ENCODE data around the gene ST8SIA3. TPM values are rescaled to one million over a fixed set of nuclear protein-coding genes. Genes with fewer than 3 reads are reported as not detected.
A peak's percentile ranks its signal among the peaks of the same experiment; 100 is the strongest.

ST8SIA3 gene, protein sequence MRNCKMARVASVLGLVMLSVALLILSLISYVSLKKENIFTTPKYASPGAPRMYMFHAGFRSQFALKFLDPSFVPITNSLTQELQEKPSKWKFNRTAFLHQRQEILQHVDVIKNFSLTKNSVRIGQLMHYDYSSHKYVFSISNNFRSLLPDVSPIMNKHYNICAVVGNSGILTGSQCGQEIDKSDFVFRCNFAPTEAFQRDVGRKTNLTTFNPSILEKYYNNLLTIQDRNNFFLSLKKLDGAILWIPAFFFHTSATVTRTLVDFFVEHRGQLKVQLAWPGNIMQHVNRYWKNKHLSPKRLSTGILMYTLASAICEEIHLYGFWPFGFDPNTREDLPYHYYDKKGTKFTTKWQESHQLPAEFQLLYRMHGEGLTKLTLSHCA
- total RNA-seq: not detected

DNA sequence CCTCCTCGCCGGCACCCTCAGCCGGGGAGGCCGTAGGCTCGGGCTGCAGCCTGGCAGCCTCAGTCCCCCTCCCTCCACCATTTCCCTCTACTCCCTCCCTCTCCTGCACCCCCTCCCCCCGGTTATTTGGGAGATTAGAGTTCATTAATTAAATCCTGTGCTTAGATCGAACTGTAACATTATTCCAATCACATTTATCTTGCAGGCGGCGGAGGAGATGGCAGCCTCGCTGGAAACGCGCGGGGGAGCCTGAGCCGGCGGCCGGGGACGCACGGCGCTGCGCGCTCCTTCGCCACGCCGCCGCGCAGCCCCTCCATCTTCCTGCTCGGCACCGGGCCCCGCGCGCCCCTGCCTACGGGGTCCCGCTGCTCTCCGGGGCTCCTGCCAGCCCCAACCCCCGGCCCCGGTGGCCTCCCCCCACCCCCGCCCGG lies at the start of gene ST8SIA3:
Gene ST8SIA3 (plus strand): TSS at position 287 of the 431 bp plus-strand sequence. CDS start 290 bp downstream, outside the sequence.
- ATAC-seq (no peak), DNase-seq (ENCODE audit: low spot score) (no peak)

DNA sequence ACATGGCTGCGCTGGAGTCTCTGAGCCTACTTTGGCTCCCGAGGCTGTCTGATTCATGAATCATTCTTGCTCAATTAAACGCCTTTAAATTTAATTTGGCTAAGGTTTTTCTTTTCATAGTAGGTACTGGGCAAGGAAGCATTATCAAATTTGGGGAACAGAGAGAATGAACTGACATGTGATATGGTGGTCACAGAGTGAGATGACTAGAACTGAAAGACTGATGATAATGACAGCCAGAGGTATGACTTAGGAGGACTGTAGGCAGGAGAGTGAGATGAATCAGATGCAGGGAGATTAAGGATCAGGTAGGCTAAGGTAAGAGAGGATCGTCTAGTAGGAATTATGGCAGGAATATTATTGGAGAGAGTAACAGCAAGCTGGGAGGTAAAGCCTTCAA lies 40.9 kb upstream of the ST8SIA3 start:
- DNase-seq (ENCODE audit: low spot score) (no peak), ATAC-seq (no peak)

DNA sequence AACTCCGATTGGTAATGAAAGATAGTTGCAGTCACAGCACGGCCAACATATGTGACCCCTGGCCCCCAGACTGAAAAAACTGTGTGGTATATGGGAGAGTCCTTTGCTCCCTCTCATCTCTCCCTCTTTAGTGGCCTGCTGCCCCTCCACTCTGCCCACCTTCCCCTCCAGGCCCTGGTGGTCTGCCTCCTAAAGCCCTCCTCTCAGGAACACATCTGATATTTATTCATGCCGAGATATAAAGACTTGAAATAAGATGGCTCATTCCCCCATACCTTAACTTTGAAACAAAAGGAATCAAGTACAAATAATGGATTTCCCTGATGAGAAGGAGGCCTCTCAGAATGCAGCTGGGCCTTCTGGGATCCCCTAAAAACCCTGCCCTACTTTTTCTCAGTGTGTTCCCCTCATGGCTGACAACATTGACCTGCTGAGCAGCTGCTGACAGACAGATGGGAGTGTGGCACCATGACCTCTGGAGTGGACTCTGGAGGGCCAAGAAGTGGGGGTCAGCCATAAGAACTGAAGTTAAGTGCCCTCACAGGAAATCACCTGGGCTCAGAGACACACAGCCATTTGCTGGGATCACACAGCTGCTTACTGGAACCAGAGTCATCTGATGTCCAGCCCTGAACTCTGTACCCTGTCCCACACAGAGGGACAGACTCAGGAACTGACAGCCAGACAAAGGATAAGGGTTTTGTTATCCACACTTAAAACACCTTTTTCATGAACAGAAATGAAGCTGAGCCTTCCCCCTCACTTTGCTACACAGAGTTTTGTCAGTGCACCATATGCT lies 39.8 kb upstream of the ST8SIA3 start:
- DNase-seq (ENCODE audit: low spot score) (no peak), ATAC-seq (peak; percentile 37)

DNA sequence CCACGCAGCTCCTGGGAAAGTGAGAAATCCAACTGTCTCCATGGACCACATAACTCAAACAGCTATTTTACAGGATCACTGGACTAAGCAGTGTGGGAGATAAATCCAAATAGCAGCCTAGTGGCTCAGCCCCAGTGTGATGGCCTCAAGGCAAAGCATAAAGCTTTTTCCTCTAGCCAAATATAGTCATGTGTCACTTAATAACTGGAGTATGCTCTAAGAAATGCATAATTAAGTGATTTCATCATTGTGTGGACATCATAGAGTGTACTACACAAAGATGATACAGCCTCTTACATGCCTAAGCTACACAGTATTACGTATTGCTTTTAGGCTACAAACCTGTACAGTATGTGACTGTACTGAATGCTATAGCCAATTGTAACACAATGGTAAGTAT lies 31.8 kb upstream of the ST8SIA3 start:
- DNase-seq (ENCODE audit: low spot score): no peak
- ATAC-seq: no peak

DNA sequence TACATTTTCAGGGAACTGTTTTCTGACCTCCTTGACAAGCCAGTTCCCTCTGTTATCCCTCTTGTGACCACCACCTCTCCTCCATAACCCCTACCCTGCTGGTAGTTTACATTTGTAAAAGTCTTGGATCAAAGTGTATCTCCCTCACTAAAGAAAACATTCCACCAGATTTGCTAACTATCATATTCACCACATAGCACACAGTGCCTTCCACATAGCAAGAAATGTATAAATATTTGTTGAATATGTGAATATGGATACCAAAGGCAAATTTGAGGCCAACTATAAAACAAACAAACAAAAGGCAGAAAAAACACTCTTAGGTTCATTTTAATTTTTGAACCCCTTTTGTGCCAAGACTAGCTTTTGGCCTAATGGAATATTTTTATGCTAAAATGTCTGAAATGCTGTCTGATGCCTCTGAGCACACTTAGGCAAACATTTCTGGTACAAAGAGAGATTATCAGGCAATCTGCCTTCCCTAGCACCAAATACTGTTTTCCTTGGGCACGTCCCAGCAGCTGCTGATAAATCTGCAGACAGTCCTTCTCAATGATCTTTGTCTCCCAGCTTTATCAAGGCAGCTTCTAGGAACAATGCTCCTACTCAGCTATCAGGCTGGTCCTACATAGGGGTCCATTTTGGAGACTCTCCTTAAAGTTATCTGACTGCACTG lies 26.7 kb upstream of the ST8SIA3 start:
- ATAC-seq (no peak), DNase-seq (ENCODE audit: low spot score) (no peak)

DNA sequence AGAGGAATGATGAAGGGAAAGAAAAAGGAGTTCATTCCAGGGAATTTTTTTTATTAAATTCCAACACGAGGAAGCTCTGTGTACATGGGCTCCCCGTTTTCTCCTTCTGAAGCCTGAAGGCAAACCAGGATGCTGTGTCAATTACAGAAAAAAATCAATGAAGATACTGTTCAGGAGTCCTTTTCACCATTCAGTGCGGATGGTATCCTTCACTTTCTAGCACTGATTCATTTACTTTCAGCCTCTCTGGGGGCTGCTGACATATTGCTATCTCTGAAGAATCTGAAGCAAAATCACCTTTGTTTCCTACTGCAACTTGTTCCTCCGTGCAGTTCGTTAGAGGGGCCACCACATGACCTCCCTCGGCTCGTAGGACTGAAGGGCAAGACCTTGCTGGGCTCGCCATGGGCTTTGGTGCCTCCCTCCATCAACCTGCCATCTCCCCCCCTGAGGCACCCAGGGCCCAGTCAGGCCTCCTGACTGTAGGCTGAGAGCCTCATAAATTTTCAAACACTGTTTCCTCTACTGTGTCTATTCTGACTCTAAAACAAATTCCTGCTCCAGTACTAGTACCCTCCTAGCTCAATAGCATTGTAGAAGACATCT lies 25.5 kb upstream of the ST8SIA3 start:
- ATAC-seq (no peak), DNase-seq (ENCODE audit: low spot score) (no peak)

DNA sequence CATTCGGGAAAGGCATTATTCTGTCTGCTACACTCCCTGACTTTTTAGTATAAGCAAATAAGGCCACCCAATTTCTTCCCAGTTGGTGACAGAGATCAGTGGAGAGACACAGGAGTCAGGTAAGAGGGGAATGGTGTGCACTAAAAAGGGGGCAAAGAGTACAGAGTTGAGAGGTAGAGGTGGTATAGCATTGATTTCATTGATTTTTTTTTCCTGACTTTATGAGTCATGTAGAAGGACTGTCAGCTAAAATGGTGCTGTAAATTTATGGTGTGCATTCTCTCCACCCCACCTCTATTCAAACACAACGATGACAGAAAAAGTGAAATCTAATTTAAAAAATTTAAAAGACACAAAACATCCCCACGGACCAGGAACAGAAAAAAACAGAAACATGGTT lies 23.7 kb upstream of the ST8SIA3 start:
- no peak for ATAC-seq
- DNase-seq (ENCODE audit: low spot score): no peak

DNA sequence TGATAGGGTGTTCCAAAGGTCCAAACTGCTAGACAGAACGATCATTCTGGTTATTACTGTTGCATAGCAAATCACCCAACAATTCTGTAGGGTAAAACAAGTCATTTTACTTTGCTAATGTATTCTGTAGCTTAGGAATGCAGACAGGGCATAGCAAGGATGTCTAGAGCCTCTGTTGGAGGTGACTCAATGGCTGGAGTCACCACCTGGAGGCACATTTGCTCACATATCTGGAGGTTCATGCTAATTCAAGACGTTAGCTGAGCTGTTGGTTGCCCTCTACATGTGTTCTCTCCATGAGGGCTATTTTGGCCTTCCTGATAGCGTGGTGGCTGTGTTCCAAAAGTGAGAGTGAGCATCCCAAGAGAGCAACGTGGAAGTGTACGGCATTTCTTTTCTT lies 22.5 kb upstream of the ST8SIA3 start:
- ATAC-seq (no peak), DNase-seq (ENCODE audit: low spot score) (no peak)

DNA sequence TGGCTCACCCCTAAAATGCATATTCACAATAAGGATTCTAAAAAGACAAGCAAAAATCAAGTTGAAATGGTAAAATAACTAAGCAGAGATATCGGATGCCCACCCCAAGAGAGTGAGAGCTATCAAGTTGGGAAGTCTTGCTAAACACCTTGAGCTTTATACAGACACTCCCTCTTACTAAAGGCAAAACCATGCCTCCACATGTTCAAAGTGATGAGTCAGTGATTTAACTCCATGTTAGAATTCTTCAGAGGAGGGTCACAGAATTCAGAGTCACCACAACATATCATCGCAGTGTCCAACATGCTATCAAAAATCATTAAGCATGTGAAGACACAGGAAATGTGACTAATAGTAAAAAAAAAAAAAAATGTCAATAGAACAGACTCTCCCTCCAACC lies 20.6 kb upstream of the ST8SIA3 start:
- DNase-seq (ENCODE audit: low spot score) (no peak), ATAC-seq (no peak)

DNA sequence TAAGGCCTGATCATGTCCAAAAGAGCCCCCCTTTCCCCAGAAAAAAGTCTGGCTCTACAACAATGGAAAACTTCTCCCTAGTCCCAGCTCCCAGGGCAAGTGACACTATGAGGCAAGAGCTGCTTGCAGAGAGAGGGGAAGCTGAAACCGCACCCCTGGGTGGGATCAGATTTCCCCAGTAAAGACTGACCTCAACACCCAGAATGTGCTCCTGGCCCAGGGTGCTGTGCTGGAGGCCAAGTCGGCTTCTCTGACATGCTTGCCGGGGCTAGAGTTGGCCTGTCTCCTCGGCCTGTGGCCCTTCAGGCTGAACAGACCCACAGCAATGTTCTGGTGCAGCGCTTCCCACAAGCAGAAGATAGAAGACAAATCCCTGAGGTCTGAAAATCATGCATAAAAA lies 18.4 kb upstream of the ST8SIA3 start:
- no peak for DNase-seq (ENCODE audit: low spot score)
- no peak for ATAC-seq

DNA sequence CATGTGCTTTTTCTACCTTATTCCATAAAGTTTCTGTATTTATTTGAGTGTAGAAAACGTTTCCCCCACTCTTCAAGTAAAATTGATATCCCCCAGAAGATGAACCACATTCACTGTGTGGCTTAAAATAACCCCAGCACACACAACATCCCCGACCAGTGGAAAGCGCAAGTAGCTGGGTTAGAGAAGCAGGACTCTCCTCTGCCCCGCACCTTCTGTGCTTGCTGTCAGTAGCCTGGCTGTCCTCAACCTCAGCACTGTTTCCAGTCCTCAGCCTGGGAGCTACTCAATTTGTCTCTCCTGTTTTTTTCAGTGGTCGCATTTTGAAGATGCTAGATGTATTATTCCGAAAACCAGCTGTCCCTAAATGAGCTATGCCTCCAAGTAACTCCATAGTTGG lies 18.0 kb upstream of the ST8SIA3 start:
- ATAC-seq: no peak
- no peak for DNase-seq (ENCODE audit: low spot score)

DNA sequence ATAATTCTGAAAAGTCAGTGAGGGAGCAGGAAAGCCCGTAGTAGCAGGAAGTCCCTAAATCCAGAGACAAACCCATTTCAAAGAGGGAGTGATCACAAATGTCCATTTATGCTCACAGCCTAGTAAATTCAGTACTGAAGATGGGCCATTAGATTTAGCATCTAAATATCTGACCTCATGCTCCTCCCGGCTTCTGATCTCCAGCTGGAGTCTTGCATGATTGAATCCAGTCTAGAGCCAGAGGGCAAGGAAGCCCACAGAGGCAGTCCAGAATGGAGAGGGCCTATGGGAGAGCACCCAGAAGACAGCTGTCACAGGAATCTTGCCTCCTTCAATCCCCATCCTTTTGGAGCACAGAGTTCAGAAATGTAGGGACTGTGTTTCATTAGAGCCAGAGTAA lies 16.0 kb upstream of the ST8SIA3 start:
- no peak for DNase-seq (ENCODE audit: low spot score)
- ATAC-seq: no peak

DNA sequence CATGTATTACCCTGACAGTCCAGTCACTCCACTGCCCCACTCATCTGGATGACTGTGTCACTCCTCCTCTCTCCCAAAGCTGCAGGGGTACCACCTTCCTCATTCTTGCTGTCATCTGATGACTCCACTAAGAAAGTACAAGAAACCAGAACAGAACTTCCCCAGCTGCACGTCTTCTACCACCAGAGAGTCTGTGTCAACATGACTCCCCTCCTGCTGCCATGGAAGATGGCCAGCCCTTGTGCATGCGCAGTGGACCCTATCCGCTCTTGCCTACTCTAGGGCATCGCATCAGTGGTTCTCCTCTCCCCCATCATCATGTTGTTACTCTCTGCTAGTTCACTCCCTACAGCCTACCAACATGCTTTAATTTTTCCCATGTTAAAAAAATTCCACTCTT lies 14.5 kb upstream of the ST8SIA3 start:
- DNase-seq (ENCODE audit: low spot score) (no peak), ATAC-seq (no peak)

DNA sequence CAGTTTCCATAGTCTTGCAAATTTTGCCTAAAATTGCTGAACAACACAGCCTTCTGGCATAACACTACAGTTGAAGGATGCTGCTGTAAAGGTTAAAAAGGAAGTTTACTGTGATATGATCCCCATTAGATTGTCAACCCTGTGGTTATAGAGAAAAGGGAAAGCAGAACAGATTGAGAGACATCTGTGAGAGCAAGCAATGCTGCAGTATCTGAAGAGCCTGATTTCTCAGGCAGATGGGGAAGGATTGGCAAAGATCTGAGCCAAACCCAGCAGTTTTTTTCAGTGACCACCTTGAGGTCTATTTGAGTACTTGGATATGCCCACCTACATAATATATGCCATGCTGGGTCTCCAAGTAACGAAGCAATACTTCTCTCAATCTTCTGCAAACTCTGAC lies 8.5 kb upstream of the ST8SIA3 start:
- no peak for ATAC-seq

DNA sequence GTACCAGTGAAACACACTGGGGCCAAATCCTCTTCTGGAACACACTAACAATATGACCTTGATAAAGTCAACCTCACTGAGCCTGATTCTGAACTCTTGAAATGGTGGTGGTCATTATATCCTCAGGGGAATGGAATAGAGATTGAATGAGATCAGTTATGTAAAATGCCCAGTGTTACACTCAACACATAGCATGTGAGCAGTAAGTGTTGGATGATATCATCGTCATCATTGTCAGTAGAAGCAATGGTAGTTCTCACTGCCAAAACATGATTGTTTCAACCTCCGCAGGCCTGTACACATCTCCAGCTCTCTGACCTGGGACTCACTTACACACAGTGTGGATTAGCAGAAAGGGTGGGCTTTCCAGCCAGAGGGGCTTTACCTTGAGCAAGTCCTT lies 5.5 kb upstream of the ST8SIA3 start:
- no peak for DNase-seq (ENCODE audit: low spot score)

More for the DNA sequence above, 8.5 kb upstream of the ST8SIA3 start:
- DNase-seq (ENCODE audit: low spot score): no peak

DNA sequence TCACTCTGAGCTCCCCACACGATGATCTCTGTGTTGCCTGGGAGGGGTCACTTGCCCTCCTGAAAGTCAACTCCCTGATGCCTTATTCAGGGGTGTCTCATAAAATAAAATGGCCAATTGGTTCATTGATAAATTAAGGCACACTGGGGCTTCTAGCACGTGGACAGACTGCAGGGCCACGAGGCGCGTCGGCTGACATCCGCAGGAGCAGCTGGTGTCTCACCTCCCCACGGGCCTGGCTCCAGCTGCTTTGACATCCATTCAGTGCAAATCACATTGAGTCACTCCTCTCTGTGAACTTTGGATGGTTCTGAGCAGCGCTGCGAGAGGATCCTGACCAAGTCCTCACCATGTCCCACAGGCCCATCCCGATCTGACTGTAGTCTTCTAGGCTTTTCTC lies 4.6 kb upstream of the ST8SIA3 start:
- ATAC-seq: no peak
- DNase-seq (ENCODE audit: low spot score): no peak

More for the DNA sequence above, 5.5 kb upstream of the ST8SIA3 start:
- no peak for ATAC-seq

DNA sequence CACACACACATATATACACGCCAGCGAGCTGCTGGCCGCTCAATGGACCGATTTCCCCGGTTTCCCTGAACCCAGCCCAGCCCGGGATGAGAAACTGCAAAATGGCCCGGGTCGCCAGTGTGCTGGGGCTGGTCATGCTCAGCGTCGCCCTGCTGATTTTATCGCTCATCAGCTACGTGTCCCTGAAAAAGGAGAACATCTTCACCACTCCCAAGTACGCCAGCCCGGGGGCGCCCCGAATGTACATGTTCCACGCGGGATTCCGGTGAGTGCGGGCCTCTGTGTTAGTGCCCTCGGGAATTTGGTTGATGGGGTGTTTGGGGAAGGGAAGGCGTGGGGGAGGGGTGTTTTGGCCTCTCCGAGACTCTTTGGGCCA lies 392 bp downstream of the ST8SIA3 start:
- DNase-seq (ENCODE audit: low spot score) (no peak), ATAC-seq (no peak)

DNA sequence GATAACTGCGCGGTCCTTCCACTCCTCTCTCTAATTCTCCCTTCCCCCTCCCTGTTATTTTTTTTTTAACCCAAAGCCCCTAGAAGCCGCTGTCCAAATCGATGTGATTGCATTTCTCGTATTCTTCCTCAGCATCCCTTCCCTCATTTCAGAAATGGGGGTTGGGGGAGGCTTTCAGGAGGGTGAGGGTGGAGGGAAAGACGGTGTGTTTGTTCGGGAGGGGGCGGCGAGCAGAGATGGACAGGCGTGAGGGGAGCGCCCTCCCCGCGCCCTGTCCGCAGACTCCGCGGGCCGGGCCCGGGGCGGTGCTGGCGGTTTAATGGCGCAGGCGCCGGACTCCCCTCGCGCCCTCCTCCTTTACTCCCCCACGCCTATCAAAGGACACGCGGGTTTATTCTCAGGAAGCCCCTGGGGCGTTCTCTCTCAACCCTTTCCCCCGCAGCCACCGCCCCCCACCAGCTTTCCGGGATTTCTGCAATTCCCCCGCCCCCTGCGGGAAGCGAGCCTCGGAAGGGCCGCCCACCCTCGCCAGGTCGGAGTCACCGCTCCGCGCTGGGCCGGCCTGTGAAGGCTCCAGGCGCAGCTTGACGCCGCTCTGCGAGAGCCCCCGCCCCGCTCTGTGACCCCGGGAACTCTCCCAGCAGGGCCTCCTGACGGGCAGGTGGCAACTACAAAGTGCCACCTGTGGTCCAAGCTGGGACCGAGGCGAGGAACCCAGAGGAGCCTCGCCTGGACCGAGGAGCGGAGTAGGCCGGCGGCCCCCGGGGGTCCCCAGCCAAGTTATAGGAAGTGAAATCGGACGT lies 981 bp downstream of the ST8SIA3 start:
- no peak for DNase-seq (ENCODE audit: low spot score)
- ATAC-seq: peak; percentile 54

DNA sequence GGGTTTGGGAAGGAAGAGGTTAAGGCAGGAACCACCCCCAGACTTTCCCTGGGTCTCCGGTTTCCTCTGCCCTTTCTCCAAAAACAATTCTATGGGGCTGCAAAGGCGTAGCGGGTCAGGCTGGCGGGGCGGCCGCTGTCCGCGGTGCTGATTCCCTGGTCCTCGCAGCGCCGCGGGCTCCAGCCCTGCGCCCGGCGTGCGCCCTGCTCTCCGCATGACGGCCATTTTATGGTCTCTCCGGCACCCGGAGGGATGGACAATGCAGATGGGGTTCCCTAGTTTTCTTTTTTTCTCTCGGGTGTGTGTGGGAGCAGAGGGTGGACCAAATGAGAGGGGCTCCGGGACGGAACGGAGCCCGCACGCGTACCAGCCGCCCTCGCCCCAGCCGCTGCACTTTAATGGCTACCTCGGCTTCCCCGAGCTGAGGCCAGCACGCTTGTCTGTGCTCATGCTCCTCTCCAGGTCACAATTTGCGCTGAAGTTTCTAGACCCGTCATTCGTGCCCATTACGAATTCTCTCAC lies 1.6 kb downstream of the ST8SIA3 start:
- DNase-seq (ENCODE audit: low spot score) (peak; percentile 53), ATAC-seq (peak; percentile 94)

DNA sequence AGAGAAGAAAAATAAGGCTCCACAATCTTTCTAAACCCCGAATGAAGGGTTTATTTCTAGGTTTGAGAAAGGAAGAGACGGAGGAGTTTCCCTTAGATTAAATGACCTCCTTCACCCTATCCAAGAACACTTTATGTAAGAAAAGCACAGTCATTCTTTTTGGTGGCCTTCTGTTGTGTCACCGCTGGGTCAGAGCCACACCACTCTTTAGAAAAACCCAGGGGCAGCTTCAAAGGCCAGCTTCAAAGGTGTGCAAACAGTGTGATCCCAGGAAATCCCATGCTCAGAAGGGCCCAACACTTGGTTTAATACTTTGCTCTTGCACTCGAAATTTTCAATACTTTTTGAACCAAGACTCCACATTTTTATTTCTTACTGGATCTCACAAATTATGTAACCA lies 7.1 kb downstream of the ST8SIA3 start:
- no peak for DNase-seq (ENCODE audit: low spot score)
- peak; percentile 72 for ATAC-seq

Data from left lobe of liver (tissue), 2 donors.